Fibroblast of upper back skin (primary cell): ENCODE measurements around the gene GASK1A.
"Not testable (repeated sequence)": the region's sequence is repeated elsewhere in the genome, so short reads cannot be mapped to it uniquely, and the experiment has no call there.

Source experiments
- DNase-seq: peaks from one replicate; pipeline ENCODE4 v3.0.0-alpha.2; 2013

The GASK1A gene

DNA sequence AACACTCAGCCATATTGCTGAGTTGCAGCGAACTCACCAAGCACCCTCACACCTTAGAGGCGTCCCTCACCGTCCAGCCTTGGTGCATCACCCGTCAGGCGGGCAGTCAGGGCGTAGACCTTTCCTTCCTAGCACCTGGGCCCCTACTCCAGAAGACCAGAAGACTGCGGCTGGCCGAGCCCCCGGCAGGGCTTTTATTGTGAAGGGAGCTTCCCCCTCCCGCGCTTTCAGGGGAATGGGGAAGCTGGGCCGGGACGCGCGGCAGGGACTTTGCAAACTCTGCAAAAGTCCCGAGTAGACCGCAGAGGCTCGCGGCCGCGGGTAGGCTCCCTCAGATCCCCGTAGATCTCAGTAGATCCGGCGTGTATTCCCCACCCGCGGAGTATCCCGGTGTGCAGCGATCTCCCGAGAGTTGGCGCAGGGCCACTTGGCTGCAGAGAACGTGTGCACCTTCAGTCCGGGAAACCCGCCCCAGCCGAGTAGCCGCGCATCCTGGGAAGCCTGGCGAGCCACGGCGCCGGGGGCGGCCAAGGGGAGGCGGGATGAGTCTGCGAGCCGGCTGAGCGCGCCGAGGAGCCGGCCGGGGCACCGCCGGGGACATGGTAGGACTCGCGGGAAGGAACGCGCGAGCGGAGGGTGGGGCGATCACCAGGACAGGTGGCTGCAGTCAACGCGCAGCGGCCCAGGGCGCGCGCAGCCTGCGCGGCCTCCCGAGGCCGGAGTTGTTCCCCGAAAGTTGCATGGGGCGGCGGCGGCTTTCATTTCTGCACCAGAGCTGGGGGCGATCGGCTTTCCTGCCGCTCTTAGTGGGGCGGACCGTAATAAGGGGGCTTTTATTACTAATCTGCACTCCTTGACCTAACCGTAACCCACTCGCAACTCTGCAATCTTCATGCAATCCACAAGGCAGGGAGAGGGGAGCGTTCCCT is at the start of gene GASK1A:
Gene GASK1A, plus strand, starts transcription at position 268 of the 929 bp plus-strand sequence. Its CDS starts 332 bp downstream, at position 600.
- DNase-seq: peak; percentile 13

DNA sequence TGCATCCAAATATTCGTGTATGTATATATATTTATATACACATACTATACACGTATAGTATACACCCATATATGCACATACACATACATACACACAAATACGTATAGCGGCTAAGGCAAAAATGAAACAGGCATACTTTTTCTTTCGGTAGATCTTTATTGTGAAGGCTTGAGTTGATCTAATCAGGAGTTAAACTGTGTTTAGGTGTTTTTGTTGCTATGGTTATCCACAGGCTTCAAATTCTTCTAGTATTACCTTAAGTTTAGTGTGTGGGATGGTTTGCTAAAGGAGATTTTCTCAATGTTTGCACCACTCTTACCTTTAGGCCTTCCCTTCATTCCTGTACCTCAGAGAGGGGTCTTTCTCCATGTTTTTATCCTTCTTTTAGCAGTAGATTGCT is 45.0 kb upstream of the GASK1A start:
- DNase-seq: no peak

DNA sequence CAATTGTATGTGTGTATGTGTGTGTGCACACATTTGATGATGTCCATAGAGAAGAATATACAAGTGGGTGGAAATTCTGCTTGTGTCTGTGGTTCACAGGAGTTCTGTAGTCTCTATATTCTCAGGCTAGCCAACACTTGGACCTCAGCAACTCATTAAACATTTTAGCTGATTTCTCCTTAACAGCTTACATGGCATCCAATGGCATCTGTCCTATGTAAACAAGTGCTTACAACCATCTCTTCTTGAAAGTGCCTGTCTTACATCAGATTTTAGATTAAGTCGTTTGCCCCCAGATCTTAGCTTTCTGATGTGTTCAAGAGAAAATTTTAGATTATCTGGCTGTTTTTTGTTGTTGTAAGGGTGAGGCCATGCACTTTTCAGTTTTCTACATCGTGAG is 44.2 kb upstream of the GASK1A start:
- no peak for DNase-seq

DNA sequence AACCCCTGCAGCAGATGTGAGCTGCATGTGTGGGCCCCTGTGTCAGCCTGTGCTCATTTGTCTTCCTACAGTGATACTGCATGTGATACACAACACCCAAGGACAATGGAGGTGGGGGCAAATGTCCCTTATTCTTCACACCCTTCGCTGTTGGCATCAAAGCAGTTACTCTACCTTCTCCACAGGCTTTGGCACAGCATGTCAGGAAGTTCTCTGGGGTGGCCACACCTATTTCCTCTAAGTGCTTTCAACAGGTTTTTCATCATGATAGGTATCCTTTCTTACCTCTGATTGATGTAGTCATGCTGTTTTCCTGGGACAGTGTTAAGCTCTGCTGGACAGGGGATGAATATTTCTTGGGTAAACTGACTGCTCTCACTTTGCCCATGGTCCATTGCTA is 43.6 kb upstream of the GASK1A start:
- no peak for DNase-seq

DNA sequence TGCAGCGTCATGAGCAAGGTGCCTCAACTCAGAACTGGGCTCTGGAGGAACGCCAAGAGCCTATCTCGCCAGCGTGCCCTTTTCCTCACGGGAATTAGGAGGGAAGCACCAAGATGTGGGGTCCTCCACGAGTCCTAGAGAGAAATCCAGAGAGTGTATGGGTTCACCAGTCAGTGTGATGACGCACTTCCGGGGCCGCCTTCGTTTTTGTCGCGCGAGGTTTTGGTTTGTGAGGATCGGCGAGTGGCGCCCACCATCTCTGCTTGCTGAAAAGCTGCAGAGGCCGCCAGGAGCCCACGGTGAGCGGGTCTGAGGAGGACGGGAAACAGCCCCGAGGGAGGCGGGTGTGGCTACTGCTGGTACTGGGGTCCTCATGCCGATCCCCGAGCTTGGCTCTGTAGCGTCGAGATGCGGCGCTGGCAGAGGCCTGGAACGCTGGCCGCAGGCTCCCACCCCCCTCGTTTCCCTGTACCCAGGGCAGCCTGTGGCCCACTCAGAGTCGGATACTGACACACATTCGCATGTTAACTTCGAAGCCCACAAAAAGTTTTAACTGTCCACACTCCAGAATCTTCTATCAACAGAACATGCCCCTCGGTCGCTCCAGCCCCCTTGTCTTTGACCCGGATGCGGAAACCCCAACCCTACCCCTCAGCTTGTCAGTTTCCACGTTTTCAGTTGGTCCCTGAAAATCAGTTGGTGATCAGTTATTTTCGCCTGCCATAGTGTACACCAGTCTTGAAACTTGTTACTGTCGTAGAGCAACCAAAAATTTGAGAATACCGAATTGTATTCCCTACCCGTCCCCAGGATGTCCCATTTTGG is 42.7 kb upstream of the GASK1A start:
- DNase-seq: peak; percentile 62

DNA sequence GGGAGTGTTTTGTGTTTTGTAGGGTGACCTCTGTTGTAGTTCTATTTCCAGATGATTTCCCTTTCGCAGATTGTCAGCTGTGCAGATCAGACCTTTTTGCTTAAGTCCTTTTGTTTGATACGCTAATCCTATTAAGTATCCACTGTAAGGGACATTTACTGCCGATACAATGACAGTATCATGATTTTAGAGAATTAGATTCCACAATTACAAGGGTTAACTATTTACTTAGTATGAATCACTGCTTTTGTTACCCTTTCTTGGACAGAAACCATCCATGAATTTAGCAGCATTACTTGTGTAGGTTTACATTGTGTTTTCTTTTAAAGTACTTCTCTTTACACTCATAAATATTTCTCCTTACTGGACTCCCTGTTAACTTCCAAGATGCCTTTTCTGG is 41.8 kb upstream of the GASK1A start:
- DNase-seq: no peak

DNA sequence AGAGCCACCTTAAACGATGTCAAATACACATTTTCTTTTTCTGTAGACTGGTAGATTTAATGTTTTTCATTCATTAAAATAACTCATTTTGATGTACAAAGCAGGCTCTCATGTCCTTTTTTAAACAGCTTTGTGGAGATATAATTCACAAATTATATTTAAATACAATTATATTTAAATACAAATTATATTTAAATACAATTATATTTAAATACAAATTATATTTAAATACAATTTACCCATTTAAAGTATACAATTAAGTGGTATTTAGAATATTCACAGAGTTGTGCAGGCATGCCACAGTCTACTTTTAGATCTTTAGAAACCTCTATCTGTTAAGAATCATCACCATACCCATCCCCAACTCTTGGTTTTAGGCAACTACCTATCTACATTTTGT is 36.4 kb upstream of the GASK1A start:
- DNase-seq: no peak

DNA sequence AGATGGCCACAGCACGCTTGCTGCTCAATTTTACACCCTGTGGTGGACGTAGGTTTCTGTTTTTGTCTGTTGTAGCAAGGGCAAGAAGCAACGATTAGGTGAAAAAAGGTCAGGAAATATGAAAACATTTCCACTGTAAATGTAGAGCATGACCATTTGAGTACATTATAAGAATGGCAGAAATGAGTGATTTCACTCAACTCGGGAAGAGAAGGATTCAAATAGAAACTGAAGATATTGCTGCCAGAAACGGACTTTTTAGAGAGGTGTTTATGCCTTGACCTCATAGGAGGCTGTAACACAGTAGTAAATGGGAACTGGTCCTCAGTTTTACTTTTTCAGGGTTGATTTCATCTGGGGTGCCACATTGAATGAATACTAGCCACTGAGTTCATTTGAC is 33.1 kb upstream of the GASK1A start:
- no peak for DNase-seq

DNA sequence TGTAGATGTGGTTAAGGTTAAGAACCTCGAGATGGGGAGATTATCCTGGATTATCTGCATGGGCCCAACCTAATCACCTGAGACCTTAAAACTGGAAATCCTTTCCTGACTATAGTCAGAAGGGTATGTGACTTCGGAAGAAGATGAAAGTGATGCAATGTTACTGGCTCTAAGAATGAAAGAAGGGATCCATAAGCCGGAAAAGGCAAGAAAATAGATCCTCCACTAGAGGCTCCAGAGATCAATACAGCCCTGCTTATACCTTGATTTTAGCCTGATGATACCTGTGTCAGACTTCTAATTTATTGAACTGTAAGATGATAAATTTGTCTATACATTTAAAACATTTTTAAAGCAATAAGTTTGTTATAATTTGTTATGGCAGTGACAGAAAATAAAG is 21.5 kb upstream of the GASK1A start:
- DNase-seq: no peak

DNA sequence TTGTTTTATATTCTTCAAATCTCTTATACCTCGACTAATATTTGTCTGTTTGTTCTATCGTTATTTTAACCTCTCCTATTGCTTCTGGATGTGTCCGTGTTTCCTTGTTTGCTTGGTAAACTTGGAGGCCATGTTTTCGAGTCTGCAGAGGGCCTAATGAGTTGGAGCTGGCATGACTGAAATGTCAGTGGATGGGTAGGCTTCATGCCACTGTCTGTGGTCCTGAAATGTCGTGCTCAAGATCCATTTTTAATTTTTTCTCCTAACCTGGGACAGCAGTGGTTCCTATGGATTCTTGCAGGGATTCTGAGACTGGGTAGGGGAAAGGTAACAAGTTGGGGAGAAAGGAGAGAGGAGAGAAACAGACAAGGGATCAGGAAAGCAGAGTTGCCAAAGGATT is 18.8 kb upstream of the GASK1A start:
- no peak for DNase-seq

DNA sequence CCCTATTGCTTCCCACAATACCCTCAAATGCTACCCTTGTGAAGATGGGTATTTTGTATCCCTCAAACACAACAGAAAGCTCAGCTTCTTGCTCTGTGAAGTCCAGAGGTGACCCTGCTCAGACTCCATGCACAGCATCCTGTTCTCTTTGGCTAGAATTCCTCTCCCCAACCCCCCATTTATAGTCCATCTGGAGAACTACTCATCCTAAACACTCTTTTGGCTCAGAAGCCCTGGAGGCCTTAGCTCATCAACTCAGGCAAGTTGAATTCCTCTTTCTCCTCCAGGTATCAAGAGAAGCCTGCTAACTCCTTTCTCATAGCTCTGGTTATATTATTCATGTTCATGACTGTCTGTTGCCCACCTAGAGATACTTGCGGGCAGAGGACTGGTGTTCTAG is 18.3 kb upstream of the GASK1A start:
- no peak for DNase-seq

DNA sequence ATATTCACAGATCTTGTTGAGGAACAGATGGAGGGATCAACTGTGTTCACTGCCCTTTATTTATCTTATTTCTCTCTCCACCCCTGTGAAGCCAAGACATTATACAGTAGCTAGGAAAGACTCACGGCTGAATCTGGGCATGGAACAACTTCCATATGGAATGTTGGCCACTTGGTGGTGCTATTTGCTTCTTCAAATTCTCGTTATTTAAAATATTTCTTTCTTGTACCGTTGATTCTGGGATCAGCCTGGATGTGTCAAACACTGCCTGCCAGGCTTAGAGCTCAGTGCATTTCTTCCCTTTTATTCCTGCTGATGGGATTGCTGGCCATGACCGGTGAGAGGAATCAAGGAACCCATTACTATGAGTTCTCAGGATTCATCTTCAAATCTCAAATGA is 17.5 kb upstream of the GASK1A start:
- peak; percentile 50 for DNase-seq

DNA sequence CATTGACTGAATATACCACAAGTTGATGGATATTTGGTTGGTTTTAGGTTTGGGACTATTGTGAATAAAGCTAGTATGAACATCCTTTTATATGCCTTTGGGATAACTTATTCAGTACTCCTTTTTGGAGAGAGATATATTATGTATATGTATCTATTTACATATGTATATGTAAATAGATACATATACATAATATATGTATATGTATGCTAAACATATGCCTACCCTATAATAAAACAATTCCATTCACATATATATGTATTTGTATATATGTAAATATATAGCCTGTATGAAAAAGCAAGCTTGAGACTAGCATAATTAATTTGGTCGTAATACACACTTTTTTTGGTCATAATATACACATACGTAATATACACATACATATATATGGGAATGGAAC is 15.8 kb upstream of the GASK1A start:
- no peak for DNase-seq

DNA sequence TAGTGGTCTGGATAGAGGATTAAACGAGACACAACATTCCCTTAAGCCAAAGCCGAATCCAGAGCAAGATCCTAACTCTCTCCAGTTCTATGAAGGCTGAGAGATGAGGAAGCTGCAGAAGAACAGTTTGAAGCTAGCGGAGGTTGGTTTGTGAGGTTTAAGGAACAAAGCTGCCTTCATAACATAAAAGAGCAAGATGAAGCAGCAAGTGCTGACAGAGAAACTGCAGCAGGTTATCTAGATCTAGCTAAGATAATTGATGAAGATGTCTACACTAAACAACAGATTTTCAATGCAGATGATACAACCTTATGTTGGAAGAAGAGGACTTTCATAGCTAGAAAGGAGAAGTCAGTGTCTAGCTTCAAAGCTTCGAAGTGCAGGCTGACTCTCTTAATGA is 14.8 kb upstream of the GASK1A start:
- no peak for DNase-seq

DNA sequence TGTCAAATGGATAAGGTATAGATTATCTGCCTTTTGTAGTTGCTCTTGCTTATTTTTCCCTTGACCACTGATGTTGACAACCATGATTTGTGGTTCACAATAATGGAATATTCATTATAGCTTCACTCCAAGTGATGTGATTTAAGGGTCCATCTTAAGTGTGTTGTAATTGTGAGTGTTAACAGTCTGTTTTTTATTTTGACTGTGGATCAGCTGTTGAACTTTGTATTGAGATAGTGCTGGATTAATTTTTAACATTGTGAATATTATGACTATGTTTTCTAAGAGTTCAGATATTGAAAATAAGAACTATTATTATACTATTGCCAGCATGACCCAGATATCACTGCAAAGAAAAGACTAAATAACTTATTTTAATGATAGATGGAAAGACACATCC is 8.6 kb upstream of the GASK1A start:
- no peak for DNase-seq

DNA sequence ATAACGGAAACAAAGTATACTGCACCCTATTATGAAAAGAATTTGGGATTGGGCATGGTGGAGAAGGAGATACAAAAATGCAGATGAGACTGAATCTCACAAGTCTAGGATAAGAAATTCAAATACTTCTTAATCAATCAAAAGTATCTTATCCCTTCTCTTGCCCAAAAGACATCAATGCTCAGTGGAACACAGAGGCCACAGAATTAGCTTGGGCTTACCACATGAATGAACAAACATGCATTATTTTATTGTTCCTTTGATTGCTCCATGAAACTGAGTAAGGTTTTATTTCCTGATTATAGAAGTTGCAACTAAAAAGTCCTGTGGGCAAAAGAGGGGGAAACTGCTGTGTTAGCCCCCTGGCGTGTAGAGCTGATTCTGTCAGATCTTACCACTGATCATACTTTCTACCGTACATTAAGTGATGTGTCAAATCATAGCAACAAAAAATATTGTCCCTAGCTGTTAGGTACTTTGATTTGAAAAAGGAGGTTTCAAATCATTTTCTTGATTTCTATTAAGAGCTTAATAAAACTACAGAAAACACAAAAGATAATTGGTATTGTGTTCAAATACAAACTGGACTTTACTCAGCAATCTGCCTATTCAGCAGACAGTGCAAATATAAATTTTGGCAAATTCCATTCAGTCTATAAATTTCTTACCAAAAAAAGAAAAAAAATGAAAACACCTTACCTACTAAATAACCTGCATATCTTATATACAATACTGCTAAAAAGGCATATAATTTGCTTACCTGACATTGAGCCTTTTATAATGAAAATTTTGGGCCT is 7.9 kb upstream of the GASK1A start:
- no peak for DNase-seq

DNA sequence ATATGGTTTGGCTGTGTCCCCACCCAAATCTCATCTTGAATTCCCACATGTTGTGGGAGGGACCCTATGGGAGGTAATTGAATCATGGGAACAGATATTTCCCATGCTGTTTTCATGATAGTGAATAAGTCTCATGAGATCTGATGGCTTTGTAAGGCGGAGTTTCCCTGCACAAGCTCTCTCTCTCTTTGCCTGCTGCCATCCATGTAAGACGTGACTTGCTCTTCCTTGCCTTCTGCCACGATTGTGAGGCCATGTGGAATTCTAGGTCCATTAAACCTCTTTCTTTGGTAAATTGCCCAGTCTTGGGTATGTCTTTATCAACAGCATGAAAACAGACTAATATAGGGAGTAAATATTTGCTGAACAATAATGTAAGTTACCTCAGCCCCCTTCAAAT is 4.2 kb upstream of the GASK1A start:
- not testable (repeated sequence) for DNase-seq

DNA sequence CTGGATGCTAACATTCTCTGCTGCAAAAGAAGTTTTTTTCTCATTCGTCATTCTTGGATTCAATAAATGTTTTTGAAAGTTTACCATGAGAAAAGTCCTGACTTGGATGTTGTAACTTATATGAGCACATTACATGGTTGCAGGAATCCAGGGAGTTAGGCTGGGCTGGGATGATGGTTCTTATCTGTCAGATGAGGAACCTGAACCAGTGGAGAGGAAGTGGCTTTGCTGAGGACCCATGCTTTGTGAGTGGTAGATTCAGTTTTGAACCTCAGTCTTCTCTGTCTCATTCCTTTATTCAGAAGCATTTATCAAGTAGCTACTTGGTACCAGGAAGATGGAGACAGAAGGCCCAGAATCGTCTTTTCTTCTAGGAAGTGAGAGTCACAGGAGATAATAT is 3.7 kb upstream of the GASK1A start:
- no peak for DNase-seq

DNA sequence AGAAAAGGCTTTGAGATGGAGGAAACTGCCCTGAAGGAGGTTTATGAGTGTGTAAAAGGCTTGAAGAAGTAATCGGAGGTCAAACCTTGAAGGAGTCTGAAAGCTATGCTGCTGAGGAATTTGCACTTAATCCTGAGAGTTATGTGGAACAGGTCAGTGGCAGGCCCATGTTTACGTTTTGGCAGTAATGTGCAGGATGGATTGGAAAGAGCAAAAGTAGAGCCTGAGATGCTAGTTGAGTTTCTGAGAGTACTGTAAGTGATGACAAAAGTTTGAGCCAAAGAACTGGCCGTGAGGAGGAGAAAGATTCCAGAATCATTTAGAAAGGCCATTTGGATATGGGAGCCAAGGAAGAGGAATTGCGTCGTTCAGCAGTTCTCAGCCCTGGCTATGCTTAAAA is 3.2 kb upstream of the GASK1A start:
- no peak for DNase-seq

DNA sequence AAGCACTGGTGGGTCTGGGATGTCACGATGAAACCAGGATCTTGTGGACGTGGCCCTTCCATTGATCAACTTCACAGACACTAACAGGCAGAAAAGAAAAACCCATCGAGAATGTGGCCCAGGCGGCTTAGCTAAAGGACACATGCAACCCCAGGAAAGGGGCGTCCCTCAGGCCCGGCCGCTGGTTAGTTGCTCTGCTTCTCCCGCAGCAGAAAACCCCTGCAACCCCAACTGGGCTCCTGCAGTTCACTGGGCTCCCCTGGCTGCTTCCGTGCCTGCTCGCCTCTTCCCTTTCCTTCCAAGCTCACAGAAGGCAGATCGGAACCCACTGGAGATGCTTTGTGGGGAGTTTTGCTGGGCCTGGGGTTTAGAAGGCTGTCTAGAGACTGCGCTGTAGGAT is 1.1 kb downstream of the GASK1A start:
- no peak for DNase-seq

DNA sequence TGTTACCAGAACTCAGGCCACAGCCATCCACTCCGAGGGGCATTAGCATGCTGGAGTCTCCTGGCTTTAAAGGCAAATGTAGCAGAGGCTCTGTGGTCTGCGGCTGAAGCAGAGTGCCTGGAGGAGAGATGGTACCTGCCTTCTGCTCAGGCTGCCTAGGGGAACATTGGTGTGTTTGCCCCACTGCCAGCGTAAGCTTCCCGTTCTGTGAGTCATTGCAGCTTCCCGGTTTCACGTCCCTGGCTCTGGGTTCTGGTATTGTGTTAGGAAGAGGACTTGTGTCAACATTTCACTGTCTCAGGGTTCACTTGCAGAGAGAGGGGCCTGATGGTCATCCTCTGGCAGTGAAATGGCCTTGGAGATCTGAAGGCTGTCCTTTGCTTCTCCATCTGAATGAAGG is 1.8 kb downstream of the GASK1A start:
- DNase-seq: no peak

DNA sequence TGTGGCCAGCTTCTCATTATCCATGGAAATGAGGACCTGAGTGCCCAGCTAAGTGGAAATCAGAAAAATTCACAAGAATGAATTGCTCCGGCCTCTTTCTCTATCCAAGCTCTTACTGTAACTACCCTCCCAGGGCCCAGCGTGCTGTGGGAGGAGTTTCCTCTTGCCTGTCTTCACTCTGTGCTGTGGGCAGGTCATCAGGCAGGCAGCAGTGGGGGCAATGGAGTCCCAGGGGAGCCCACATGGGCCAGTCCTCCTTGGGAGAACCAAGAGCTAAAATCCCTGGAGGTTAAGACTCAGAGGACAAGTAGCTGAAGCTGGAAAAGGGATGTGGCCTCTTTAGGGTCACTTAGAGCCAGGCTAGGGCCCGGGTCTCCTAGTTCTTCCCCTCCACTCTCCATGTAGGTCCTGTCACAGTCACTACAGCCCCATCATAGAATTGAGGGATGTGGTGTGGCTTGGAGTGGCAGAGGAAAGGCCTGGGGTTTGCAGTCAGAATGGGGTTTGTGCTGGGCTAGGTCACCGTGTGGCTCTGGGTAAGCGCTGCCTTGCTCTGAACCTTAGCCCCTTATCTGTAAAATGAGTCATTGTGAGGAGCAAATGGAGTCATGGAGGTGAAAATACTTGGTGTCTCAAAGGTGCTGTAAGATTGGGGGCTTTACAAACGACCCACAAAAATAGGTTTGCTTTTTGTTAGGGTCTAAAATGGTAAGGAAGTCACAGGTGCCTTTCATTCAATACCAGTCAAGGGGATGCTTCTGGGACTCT is 3.7 kb downstream of the GASK1A start:
- no peak for DNase-seq

DNA sequence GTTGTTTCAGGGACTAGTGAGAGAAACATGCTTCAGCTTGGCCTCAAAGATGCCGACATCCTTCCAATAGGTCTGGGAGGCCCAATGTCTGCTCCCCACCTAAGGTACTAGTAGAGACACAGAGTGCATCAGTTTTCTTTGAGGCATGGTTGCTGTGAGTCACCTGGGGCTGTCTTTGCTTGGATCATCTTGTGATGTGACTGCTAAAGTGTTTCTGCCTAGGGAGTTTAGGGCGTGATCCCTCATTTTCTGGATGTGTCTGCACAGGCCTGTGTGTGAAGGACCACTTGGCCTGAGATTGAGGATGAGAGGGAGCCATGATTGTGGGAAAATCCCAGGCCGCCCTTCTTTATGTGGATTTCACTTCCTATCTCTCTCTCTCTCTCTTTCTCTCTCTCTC is 4.8 kb downstream of the GASK1A start:
- no peak for DNase-seq
